ENCODE results near the gene MZT1.
A peak's percentile ranks its signal among the peaks of the same experiment; 100 is the strongest.

MZT1 gene

DNA sequence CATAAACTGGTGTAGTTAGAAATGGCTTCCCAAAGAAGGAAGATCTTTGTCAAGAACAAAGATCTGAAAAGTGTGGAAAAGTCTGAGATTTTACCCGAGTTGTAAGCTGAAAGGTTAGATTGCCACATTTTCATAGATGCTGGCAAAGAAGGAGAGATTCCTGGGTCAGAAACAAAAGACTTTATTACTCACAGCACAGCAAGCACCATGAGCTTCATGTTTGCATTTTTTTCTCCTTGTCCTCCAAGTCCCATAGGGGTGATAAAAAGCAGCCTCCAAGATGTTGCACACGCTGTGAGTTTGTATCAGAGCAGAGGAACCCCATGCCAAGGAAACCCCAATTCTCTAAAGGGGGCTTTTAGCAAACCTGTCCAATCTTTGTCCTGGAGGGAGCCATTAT, 29.3 kb downstream of the MZT1 start:
- TF ChIP-seq, protein P1, sequence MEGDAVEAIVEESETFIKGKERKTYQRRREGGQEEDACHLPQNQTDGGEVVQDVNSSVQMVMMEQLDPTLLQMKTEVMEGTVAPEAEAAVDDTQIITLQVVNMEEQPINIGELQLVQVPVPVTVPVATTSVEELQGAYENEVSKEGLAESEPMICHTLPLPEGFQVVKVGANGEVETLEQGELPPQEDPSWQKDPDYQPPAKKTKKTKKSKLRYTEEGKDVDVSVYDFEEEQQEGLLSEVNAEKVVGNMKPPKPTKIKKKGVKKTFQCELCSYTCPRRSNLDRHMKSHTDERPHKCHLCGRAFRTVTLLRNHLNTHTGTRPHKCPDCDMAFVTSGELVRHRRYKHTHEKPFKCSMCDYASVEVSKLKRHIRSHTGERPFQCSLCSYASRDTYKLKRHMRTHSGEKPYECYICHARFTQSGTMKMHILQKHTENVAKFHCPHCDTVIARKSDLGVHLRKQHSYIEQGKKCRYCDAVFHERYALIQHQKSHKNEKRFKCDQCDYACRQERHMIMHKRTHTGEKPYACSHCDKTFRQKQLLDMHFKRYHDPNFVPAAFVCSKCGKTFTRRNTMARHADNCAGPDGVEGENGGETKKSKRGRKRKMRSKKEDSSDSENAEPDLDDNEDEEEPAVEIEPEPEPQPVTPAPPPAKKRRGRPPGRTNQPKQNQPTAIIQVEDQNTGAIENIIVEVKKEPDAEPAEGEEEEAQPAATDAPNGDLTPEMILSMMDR (conservative IDR thresholded peaks at IDR 0.05), result no peak
- no peak overlapping the region for H3K27ac ChIP-seq

DNA sequence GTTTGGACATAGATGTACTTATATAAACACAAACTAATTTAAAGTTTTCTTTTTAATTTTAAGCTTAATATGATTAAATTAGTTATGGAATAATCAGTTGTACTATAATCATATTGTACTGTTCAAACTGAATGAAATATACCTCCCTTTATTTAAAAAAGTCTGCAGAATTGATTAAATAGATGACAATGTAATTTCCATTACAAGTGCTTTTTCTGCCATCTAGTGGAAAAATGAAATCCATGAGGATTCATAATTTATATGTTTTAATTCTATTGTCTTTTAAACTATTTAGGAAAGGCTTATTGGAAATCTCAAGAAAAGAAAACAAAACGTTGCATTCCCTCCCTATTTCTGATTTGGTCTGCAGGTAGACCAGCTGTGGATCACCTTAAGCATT, 30.9 kb downstream of the MZT1 start:
- no peak overlapping the region for H3K27ac ChIP-seq
- TF ChIP-seq, protein P1 (conservative IDR thresholded peaks at IDR 0.05), result peak; percentile 28

DNA sequence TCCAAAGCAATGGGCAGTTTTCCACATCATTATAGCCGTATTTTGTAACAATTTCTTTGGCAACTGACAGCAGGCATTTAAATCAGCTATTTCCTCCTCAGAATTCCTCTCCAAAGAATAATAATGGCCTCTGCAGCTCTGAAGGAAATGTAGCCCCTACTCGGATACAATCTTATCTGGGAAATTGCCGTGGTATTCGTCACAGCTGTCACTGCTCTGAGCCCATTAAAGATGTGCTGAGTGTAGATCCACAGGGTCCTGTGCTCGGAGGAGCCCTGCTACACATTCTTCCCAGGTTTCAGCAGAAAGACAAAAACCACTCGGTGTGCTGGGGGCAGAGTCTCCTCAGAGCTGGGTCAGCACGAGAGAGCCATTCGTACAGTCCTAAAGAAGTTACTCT, 33.1 kb downstream of the MZT1 start:
- TF ChIP-seq, protein P1 (conservative IDR thresholded peaks at IDR 0.05), result no peak
- no peak overlapping the region for H3K27ac ChIP-seq

DNA sequence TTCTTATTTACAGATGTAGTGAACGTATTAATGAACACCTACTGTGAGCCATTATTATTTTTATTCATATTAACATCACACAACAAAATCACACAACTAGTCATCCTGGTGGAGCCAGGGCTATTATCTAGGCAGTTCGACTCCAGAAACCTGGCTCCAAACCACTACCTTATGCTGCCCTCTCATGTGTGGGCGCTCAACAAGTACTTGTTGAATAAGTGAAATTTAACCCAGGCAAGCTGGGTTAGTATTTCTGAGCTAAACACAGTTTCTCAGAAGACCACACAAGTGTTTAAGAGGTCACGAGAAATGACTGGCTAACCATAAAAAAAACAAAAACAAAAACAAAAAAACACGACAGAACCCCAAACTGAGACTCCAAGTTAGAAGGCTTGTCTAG, 33.6 kb downstream of the MZT1 start:
- TF ChIP-seq, protein P1 (conservative IDR thresholded peaks at IDR 0.05), result no peak
- no peak overlapping the region for H3K27ac ChIP-seq

DNA sequence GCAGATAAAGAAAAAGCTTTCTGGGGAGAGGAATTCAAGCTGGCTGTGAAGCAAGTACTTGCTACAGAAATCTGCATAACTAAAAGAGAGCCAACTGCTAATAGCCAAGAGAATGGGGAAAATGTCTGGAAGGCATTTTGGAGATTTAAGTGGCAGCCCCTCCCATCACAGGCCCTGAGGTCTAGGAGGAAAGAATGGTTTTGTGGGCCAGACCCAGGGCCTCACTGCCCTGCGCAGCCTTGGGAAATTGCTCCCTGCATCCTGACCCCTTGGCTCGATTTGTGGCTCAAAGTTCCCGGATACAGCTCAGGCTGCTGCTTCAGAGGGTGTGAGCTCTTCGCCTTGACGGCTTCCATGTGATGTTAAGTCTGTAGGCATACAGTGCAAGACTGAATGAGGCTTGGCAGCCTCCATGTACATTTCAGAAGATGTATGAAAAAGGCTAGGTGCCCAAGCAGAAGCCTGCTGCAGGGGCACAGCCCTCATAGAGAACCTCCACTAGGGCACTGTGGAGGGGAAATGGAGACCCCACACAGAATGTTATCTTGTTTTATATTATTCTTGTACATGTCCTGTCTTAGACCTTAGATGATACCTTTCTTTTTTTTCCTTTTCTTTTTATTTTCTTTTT, 34.4 kb downstream of the MZT1 start:
- TF ChIP-seq, protein P1 (conservative IDR thresholded peaks at IDR 0.05), result no peak
- no peak overlapping the region for H3K27ac ChIP-seq

DNA sequence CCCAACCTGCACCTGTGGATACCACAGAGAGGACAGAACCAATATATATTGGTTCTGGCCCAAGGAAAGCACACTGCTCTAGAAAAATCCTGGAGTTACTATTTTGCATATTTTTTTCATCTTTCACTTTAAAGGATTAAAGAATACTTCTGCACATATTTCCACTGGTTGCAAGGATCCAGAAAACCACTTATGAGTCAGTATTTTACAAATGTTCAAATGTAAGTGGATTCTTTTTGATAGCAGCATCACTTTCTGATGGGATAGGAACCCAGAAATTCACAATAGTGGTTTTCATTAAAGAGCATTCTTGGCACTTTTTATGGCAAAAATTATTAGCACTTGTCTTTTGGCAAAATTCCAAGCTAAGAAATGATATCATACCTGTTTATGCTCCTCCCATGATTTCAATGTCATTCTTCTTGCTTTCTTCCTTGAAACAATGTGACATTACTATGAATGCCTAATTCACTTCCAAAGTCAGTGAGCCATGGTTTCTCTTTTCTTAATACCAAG, 38.2 kb downstream of the MZT1 start:
- TF ChIP-seq, protein P1 (conservative IDR thresholded peaks at IDR 0.05), result no peak
- no peak overlapping the region for H3K27ac ChIP-seq

DNA sequence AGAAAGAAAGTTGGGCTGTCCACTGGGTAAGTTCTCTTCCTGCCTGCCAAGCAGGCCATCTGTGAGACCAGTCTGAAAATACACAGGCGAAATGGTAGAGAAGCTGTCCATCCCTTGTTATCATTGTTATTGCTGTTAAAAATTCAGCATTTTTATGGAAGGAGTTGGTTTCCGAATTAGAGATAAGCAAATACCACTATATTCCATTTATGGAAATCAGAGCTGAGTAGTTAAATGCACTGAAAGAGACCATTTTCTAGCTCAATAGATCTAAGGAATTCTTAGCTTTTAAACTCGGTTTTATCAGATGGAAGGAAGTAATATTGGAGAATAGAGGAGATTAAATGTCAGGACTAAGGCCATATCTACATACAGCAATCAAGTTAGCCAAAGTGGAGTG, 40.7 kb downstream of the MZT1 start:
- H3K27ac ChIP-seq, result no peak overlapping the region

More for the DNA sequence above, 40.7 kb downstream of the MZT1 start:
- TF ChIP-seq, protein P1 (conservative IDR thresholded peaks at IDR 0.05), result no peak

Measured in VCaP (cell line).